H1 (cell line): ENCODE data around the gene CWC27.

Experiments
- CBX8 ChIP-seq: fragments of 300-800, 300-1000 bp; sonication (generic); IDR thresholded peaks from 2 replicates; pipeline ENCODE4 v1.7.1; 2016; ENCODE audit warnings: low read depth, low read length, borderline replicate concordance
- EP300 ChIP-seq, 2 experiments: IDR thresholded peaks; 1 replicate in 1 of 2; 2 replicates in 1 of 2; pipeline ENCODE4 v1.6.1; 2011 to 2012; ENCODE audit warnings: low read depth in 2 of 2, low read length in 2 of 2, mild to moderate bottlenecking in 2 of 2, borderline replicate concordance in 1 of 2, inconsistent platforms in 1 of 2, moderate library complexity in 1 of 2
- GABPA ChIP-seq: IDR thresholded peaks from 2 replicates; pipeline ENCODE4 v1.6.1; 2011; ENCODE audit warnings: mild to moderate bottlenecking, low read length, moderate library complexity, borderline replicate concordance; ENCODE audit not compliant: insufficient read depth
- KDM1A ChIP-seq: fragments of 200-600, 300-600 bp; sonication (generic); IDR thresholded peaks from 2 replicates; pipeline ENCODE4 v1.7.1; 2016; ENCODE audit warnings: mild to moderate bottlenecking, low read length, borderline replicate concordance
- MAX ChIP-seq: IDR thresholded peaks from 2 replicates; pipeline ENCODE4 v1.6.1; 2012; ENCODE audit warnings: inconsistent platforms
- PHF8 ChIP-seq: fragments of 200-600 bp; sonication (generic); conservative IDR thresholded peaks from 2 replicates; pipeline ENCODE4 v1.7.1; 2012; ENCODE audit warnings: low read depth, mild to moderate bottlenecking, inconsistent platforms, low read length, moderate library complexity
- RAD21 ChIP-seq, 2 experiments: IDR thresholded peaks in 1 of 2; conservative IDR thresholded peaks in 1 of 2; 2 replicates each; pipeline ENCODE4 v1.6.1; 2011; ENCODE audit warnings: low read depth in 2 of 2, low read length in 2 of 2, improper control_type of control experiment in 1 of 2, inconsistent platforms in 1 of 2, mild to moderate bottlenecking in 1 of 2, moderate library complexity in 1 of 2
- USF2 ChIP-seq: IDR thresholded peaks from 2 replicates; pipeline ENCODE4 v1.6.1; 2011; ENCODE audit warnings: low read length, improper control_type of control experiment

- TF ChIP-seq EP300 (IDR thresholded peaks at IDR 0.05; ENCODE audit: borderline replicate concordance in 1 of 2, low read depth in 2 of 2, low read length in 2 of 2): no peak
- no peak for TF ChIP-seq RAD21 (IDR thresholded peaks at IDR 0.05 in 1 of 2, conservative IDR thresholded peaks at IDR 0.05 in 1 of 2; ENCODE audit: low read depth in 2 of 2, low read length in 2 of 2)
- no peak for TF ChIP-seq KDM1A
- no peak for TF ChIP-seq USF2
- no peak for TF ChIP-seq MAX
- TF ChIP-seq PHF8: no peak
- no peak for TF ChIP-seq CBX8
- no peak for TF ChIP-seq GABPA
Measured at GRCh38 chr5:65041296-65042158, 272.8 kb downstream of the CWC27 start.
